GM23248 (cell line): ENCODE measurements around the gene ZSCAN9. TPM values are rescaled to one million over a fixed set of nuclear protein-coding genes. Genes with fewer than 3 reads are reported as not detected.

ENCODE experiments used
- DNase-seq: peaks from one replicate; pipeline ENCODE4 v3.0.0-alpha.2; 2015
- H2AFZ ChIP-seq: fragments of 200-600 bp; sonication (generic); 2 replicates; pipeline ENCODE4 v1.6.1; 2016; ENCODE audit warnings: antibody characterized with exemption
- H3F3A ChIP-seq: fragments of 200-600 bp; sonication (generic); 2 replicates; pipeline ENCODE4 v1.6.1; 2016; ENCODE audit warnings: mild to moderate bottlenecking, antibody characterized with exemption, mixed run types; ENCODE audit not compliant: insufficient read depth
- H3K27ac ChIP-seq: fragments of 200-600 bp; sonication (generic); 2 replicates; pipeline ENCODE4 v1.5.1; 2016; ENCODE audit warnings: mild to moderate bottlenecking
- H3K27me3 ChIP-seq: fragments of 200-600 bp; sonication (generic); replicated peaks from 2 replicates; pipeline ENCODE4 v1.6.1; 2016; ENCODE audit warnings: mild to moderate bottlenecking; ENCODE audit not compliant: insufficient read depth
- H3K36me3 ChIP-seq: fragments of 200-600 bp; sonication (generic); 2 replicates; pipeline ENCODE4 v1.6.1; 2016; ENCODE audit warnings: low read depth, mild to moderate bottlenecking
- H3K4me1 ChIP-seq: fragments of 200-600 bp; sonication (generic); 2 replicates; pipeline ENCODE4 v1.6.1; 2016; ENCODE audit warnings: mild to moderate bottlenecking; ENCODE audit not compliant: insufficient read depth
- H3K4me2 ChIP-seq: fragments of 200-600 bp; sonication (generic); one replicate; pipeline ENCODE4 v1.6.1; 2016; ENCODE audit warnings: mild to moderate bottlenecking; ENCODE audit not compliant: unreplicated experiment
- H3K4me3 ChIP-seq: fragments of 200-600 bp; sonication (generic); 2 replicates; pipeline ENCODE4 v1.5.1; 2016; ENCODE audit warnings: mild to moderate bottlenecking
- H3K79me2 ChIP-seq: fragments of 200-600 bp; sonication (generic); 2 replicates; pipeline ENCODE4 v1.6.1; 2016; ENCODE audit warnings: mild to moderate bottlenecking; ENCODE audit not compliant: insufficient read depth
- H3K9ac ChIP-seq: fragments of 200-600 bp; sonication (generic); 2 replicates; pipeline ENCODE4 v1.6.1; 2016; ENCODE audit warnings: mild to moderate bottlenecking
- H3K9me2 ChIP-seq: fragments of 200-600 bp; sonication (generic); 2 replicates; pipeline ENCODE4 v1.6.1; 2016; ENCODE audit warnings: mixed run types, mild to moderate bottlenecking, moderate library complexity; ENCODE audit not compliant: insufficient read depth
- H3K9me3 ChIP-seq: fragments of 200-600 bp; sonication (generic); one replicate; pipeline ENCODE4 v1.6.1; 2017; ENCODE audit warnings: low read depth
- H4K20me1 ChIP-seq: fragments of 200-600 bp; sonication (generic); 2 replicates; pipeline ENCODE4 v1.6.0; 2016; ENCODE audit not compliant: insufficient read depth
- EZH2 ChIP-seq: fragments of 200-600 bp; sonication (generic); IDR thresholded peaks from 2 replicates; pipeline ENCODE4 v1.6.1; 2018; ENCODE audit warnings: antibody characterized with exemption, mild to moderate bottlenecking; ENCODE audit not compliant: insufficient read depth, poor library complexity, severe bottlenecking
- EZH2phosphoT487 ChIP-seq: fragments of 200-600 bp; sonication (generic); IDR thresholded peaks from 2 replicates; pipeline ENCODE4 v1.6.1; 2018; ENCODE audit warnings: antibody characterized with exemption, moderate library complexity, mild to moderate bottlenecking, low read depth; ENCODE audit not compliant: insufficient read depth
- WGBS, 2 experiments: methylation state at CpG; one replicate each; pipeline ENCODE4 v1.1.6; 2015 to 2017; ENCODE audit warnings: low lambda C conversion rate in 2 of 2, low coverage in 1 of 2; ENCODE audit errors: missing lambda C conversion rate in 2 of 2; 5-methylcytosine and 5-hydroxymethylcytosine counted together
- in situ Hi-C: fragments of 300-500 bp; cut with MboI; formaldehyde crosslinking; loops from 2 replicates; pipeline ENCODE4 v1.15.0; 2020
- polyA plus RNA-seq: library from polyadenylated mRNA; unstranded; fragments of >200 nt; fragmentation: Nextera tagmentation; extraction: Ambion mirVana; gene quantifications from 2 replicates; pipeline ENCODE4 v1.2.1, GENCODE V29; 2016
- total RNA-seq: library from RNA; depleted of rRNA; stranded (reverse); fragments of >200 nt; shearing (Covaris generic); gene quantifications from 2 replicates; pipeline ENCODE4 v1.2.3, GENCODE V29; 2014

The ZSCAN9 gene
- total and polyA plus RNA-seq, 2 experiments from 2014 or later: 5.8 to 7.3 TPM

GRCh38 chr6:28217890-28218289 lies 7.2 kb upstream of the ZSCAN9 start:
- Histone ChIP-seq H3K27me3 (no peaks in the 10 kb centered on the region), H3K27ac (no peak overlapping the region), H4K20me1 (no peaks in the 10 kb centered on the region), H3K36me3 (no peaks in the 10 kb centered on the region), H2AFZ (no peak overlapping the region), H3K9ac (no peak overlapping the region), H3F3A (peaks cover 14% of the 10 kb centered on the region), H3K9me2 (no peaks in the 10 kb centered on the region), H3K4me1 (peaks cover 7% of the 10 kb centered on the region), H3K4me2 (no peak overlapping the region), H3K9me3 (no peaks in the 10 kb centered on the region), H3K4me3 (no peak overlapping the region; the same call in 1 of the 2 replicates), H3K79me2 (no peaks in the 10 kb centered on the region)
- in situ Hi-C loops: no loop called here
- no peak for DNase-seq
- TF ChIP-seq EZH2: no peak
- TF ChIP-seq EZH2phosphoT487: no peak
- 85 to 89% methylated on average over 12 of the region's 12 CpGs for WGBS, 2 experiments

GRCh38 chr6:28218312-28219248 lies 6.5 kb upstream of the ZSCAN9 start:
- H3F3A ChIP-seq: peaks cover 7% of the 10 kb centered on the region
- peak overlapping the region; percentile 82 for H3K4me3 ChIP-seq
- TF ChIP-seq EZH2 (no peak), EZH2phosphoT487 (no peak)
- in situ Hi-C loops: no loop called here
- H3K9me2 ChIP-seq: no peaks in the 10 kb centered on the region
- H3K9me3 ChIP-seq: no peaks in the 10 kb centered on the region
- H3K36me3 ChIP-seq: no peaks in the 10 kb centered on the region
- no peak overlapping the region for H3K27ac ChIP-seq
- H3K27me3 ChIP-seq: no peaks in the 10 kb centered on the region
- no peaks in the 10 kb centered on the region for H4K20me1 ChIP-seq
- WGBS, 2 experiments: 12 to 17% methylated on average over 37 to 56 of the region's 56 CpGs
- peak overlapping the region; percentile 90 for H3K4me2 ChIP-seq
- H3K4me1 ChIP-seq: peaks cover 2% of the 10 kb centered on the region; the same call in 1 of the 2 replicates
- H2AFZ ChIP-seq: peak overlapping the region; percentile 92
- peak overlapping the region; percentile 73 for H3K9ac ChIP-seq
- no peaks in the 10 kb centered on the region for H3K79me2 ChIP-seq
- DNase-seq: peak; percentile 66

- Histone ChIP-seq H3K4me3 (no peak overlapping the region), H3K27me3 (no peaks in the 10 kb centered on the region), H3K9me2 (no peaks in the 10 kb centered on the region), H3F3A (no peaks in the 10 kb centered on the region), H3K79me2 (peaks cover 8% of the 10 kb centered on the region), H3K9me3 (no peaks in the 10 kb centered on the region), H4K20me1 (no peaks in the 10 kb centered on the region), H3K4me2 (no peak overlapping the region), H3K4me1 (peaks cover 4% of the 10 kb centered on the region; the same call in 1 of the 2 replicates), H3K36me3 (no peaks in the 10 kb centered on the region), H2AFZ (peak overlapping the region; percentile 31; the same call in 1 of the 2 replicates), H3K27ac (no peak overlapping the region), H3K9ac (no peak overlapping the region)
- 25 to 30% methylated on average over 6 of the region's 6 CpGs for WGBS, 2 experiments
- TF ChIP-seq EZH2 (no peak), EZH2phosphoT487 (no peak)
- in situ Hi-C loops: no loop called here
- DNase-seq: no peak
Observed at GRCh38 chr6:28220257-28221133, 4.6 kb upstream of the ZSCAN9 start.
